HCT116 (cell line): ENCODE results near the gene OCA2. TPM values are rescaled to one million over a fixed set of nuclear protein-coding genes. Genes with fewer than 3 reads are reported as not detected.

Source experiments
- ATAC-seq: fragments of 200-7000 bp; cut with Tn5 transposase; 2 replicates; pipeline ENCODE4 v1.9.1; 2020; ENCODE audit warnings: mild to moderate bottlenecking, moderate library complexity
- BruUV-seq: library from RNA; stranded (reverse); fragments of 400-500 nt; replicated peaks from 2 replicates; lab custom pipeline; 2021; lab: Mats Ljungman, UMichigan
- CTCF ChIA-PET: fragments of 300-600 bp; sonication (Branson Sonifier 250); formaldehyde crosslinking; loops from one replicate; lab custom pipeline; 2021; ENCODE audit warnings: antibody characterized with exemption; lab: Charles Lee
- POLR2A ChIA-PET: fragments of 300-600, 350-600 bp; sonication (Branson Sonifier 250); formaldehyde crosslinking; loops from one replicate; lab custom pipeline; 2021; ENCODE audit warnings: antibody characterized with exemption; lab: Charles Lee
- RAD21 ChIA-PET, 2 experiments: fragments of 300-600 bp; sonication (Branson Sonifier 250); formaldehyde crosslinking; loops; one replicate each; lab custom pipeline; 2023; ENCODE audit warnings: low total read pairs in 2 of 2; ENCODE audit not compliant: uncharacterized antibody in 2 of 2, unreplicated experiment in 2 of 2, low non-redundant PET in 1 of 2; lab: Charles Lee
- DNase-seq: peaks from one replicate; pipeline ENCODE4 v3.0.0-alpha.2; 2010; ENCODE audit warnings: low read depth, low spot score
- H2AFZ ChIP-seq: fragments of 200-600 bp; shearing (Covaris generic), sonication (generic); 2 replicates; pipeline ENCODE4 v1.6.1; 2017; ENCODE audit warnings: low read depth, mixed run types, mixed read lengths, antibody characterized with exemption, low read length; ENCODE audit not compliant: poor library complexity, severe bottlenecking
- H3K27ac ChIP-seq: 2 replicates; pipeline ENCODE4 v1.5.1; 2012; ENCODE audit warnings: low read depth, low read length
- H3K27me3 ChIP-seq: fragments of 200-600 bp; sonication (generic); 2 replicates; pipeline ENCODE4 v1.6.1; 2016; ENCODE audit warnings: mixed run types, low read length, mixed read lengths; ENCODE audit not compliant: insufficient read depth
- H3K36me3 ChIP-seq, 2 experiments: fragments of 200-500 bp in 1 of 2; fragments of 200-600 bp in 1 of 2; sonication (Bioruptor generic) in 1 of 2; sonication (generic) in 1 of 2; 2 replicates each; pipeline versions ENCODE4 v1.5.1 to v1.6.1; 2014 to 2016; ENCODE audit warnings: low read length in 2 of 2, inconsistent platforms in 1 of 2, mixed read lengths in 1 of 2, mixed run types in 1 of 2; ENCODE audit not compliant: insufficient read depth in 2 of 2, control insufficient read depth in 1 of 2
- H3K4me1 ChIP-seq, 2 experiments: fragments of 200-600 bp in 1 of 2; sonication (generic) in 1 of 2; 2 replicates each; pipeline versions ENCODE4 v1.5.1 to v1.6.1; 2012 to 2017; ENCODE audit warnings: low read length in 2 of 2, inconsistent platforms in 1 of 2, mild to moderate bottlenecking in 1 of 2, mixed read lengths in 1 of 2, mixed run types in 1 of 2, moderate library complexity in 1 of 2; ENCODE audit not compliant: insufficient read depth in 2 of 2, control insufficient read depth in 1 of 2
- H3K4me2 ChIP-seq: fragments of 200-600 bp; sonication (generic); 2 replicates; pipeline ENCODE4 v1.6.1; 2017; ENCODE audit warnings: mixed run types, low read length, mixed read lengths
- H3K4me3 ChIP-seq, 2 experiments: fragments of 200-600 bp in 1 of 2; sonication (generic) in 1 of 2; replicated peaks in 1 of 2; 2 replicates each; pipeline ENCODE4 v1.5.1; 2011 to 2016; ENCODE audit warnings: low read length in 2 of 2, control low read depth in 1 of 2, low read depth in 1 of 2, mild to moderate bottlenecking in 1 of 2, mixed read lengths in 1 of 2, mixed run types in 1 of 2
- H3K79me2 ChIP-seq: fragments of 200-600 bp; sonication (generic); 2 replicates; pipeline ENCODE4 v1.6.1; 2017; ENCODE audit warnings: mild to moderate bottlenecking, mixed run types, low read length, moderate library complexity, mixed read lengths; ENCODE audit not compliant: insufficient read depth
- H3K9ac ChIP-seq: fragments of 200-600 bp; sonication (generic); 2 replicates; pipeline ENCODE4 v1.6.1; 2016; ENCODE audit warnings: low read length, mixed read lengths
- H3K9me2 ChIP-seq: fragments of 200-600 bp; sonication (generic), shearing (Covaris generic); 2 replicates; pipeline ENCODE4 v1.6.1; 2017; ENCODE audit warnings: mixed run types, mild to moderate bottlenecking, moderate library complexity; ENCODE audit not compliant: insufficient read depth
- H3K9me3 ChIP-seq, 2 experiments: fragments of 200-500 bp in 1 of 2; fragments of 200-600 bp in 1 of 2; sonication (Bioruptor generic) in 1 of 2; sonication (generic) in 1 of 2; 2 replicates each; pipeline ENCODE4 v1.6.1; 2014 to 2017; ENCODE audit warnings: low read length in 2 of 2, mixed read lengths in 2 of 2, inconsistent platforms in 1 of 2, low read depth in 1 of 2, mild to moderate bottlenecking in 1 of 2, mixed run types in 1 of 2, moderate library complexity in 1 of 2; ENCODE audit not compliant: control insufficient read depth in 1 of 2, insufficient read depth in 1 of 2
- H4K20me1 ChIP-seq: fragments of 200-600 bp; sonication (generic), shearing (Covaris generic); 2 replicates; pipeline ENCODE4 v1.6.1; 2017; ENCODE audit warnings: mixed run types, mild to moderate bottlenecking, moderate library complexity; ENCODE audit not compliant: insufficient read depth
- CEBPB ChIP-seq: IDR thresholded peaks from 2 replicates; pipeline ENCODE4 v1.6.1; 2012; ENCODE audit warnings: low read depth
- CTCF ChIP-seq, 3 experiments: fragments of 200-600 bp in 1 of 3; sonication (generic) in 1 of 3; IDR thresholded peaks in 2 of 3; conservative IDR thresholded peaks in 1 of 3; 2 replicates each; pipeline ENCODE4 v1.5.1; 2012 to 2017; ENCODE audit warnings: low read depth in 2 of 3, low read length in 2 of 3, antibody characterized with exemption in 1 of 3, borderline replicate concordance in 1 of 3, control low read depth in 1 of 3, mild to moderate bottlenecking in 1 of 3, mixed read lengths in 1 of 3, mixed run types in 1 of 3, moderate library complexity in 1 of 3; ENCODE audit not compliant: insufficient read depth in 1 of 3
- EGR1 ChIP-seq: IDR thresholded peaks from 2 replicates; pipeline ENCODE4 v1.6.1; 2012; ENCODE audit warnings: low read depth
- FOSL1 ChIP-seq: IDR thresholded peaks from 2 replicates; pipeline ENCODE4 v1.6.1; 2012; ENCODE audit warnings: low read depth
- POLR2A ChIP-seq: IDR thresholded peaks from 2 replicates; pipeline ENCODE4 v1.7.0; 2011; ENCODE audit warnings: borderline replicate concordance; ENCODE audit not compliant: insufficient read depth, insufficient read length; ENCODE audit errors: extremely low read depth
- RAD21 ChIP-seq: IDR thresholded peaks from 2 replicates; pipeline ENCODE4 v1.6.1; 2012; ENCODE audit warnings: low read depth, mild to moderate bottlenecking
- SP1 ChIP-seq: IDR thresholded peaks from 2 replicates; pipeline ENCODE4 v1.6.1; 2012; ENCODE audit warnings: low read depth
- ZFX ChIP-seq: fragments of 450-650 bp; IDR thresholded peaks from 2 replicates; pipeline ENCODE4 v1.6.1; 2017
- intact Hi-C: fragments of 100-400 bp; cut with micrococcal nuclease; formaldehyde crosslinking; loops from 2 replicates; pipeline ENCODE4 v1.10.0; 2022
- total RNA-seq: library from RNA; stranded (reverse); gene quantifications from one replicate; pipeline ENCODE4 v1.2.1, GENCODE V29; 2021; ENCODE audit not compliant: unreplicated experiment

The OCA2 gene
- total RNA-seq, 1 experiment from 2014 or later, result not detected

- RAD21 ChIA-PET, result no interaction called here
- H3K27me3 ChIP-seq, result no peaks in the 10 kb centered on the region
- no peak overlapping the region for H3K4me2 ChIP-seq
- no peaks in the 10 kb centered on the region for H3K4me1 ChIP-seq
- no TSS peak for BruUV-seq
- ATAC-seq, result no peak
- no peaks in the 10 kb centered on the region for H3K9me2 ChIP-seq
- no peaks in the 10 kb centered on the region for H4K20me1 ChIP-seq
- no peak overlapping the region for H3K4me3 ChIP-seq
- CTCF ChIA-PET, result no interaction called here
- no peak overlapping the region for H3K9ac ChIP-seq
- no peak for DNase-seq
- no peak for TF ChIP-seq CTCF (IDR thresholded peaks at IDR 0.05 in 2 of 3, conservative IDR thresholded peaks at IDR 0.05 in 1 of 3; ENCODE audit: borderline replicate concordance in 1 of 3, insufficient read depth in 1 of 3, low read depth in 2 of 3, low read length in 2 of 3)
- intact Hi-C loops, result no loop called here
- POLR2A ChIA-PET, result no interaction called here
- H3K36me3 ChIP-seq, result no peaks in the 10 kb centered on the region
- no peak overlapping the region for H2AFZ ChIP-seq
- H3K79me2 ChIP-seq, result no peaks in the 10 kb centered on the region
- H3K9me3 ChIP-seq, result peaks cover 10 to 31% of the 10 kb centered on the region in 2 experiments; a peak in 2 of 4 replicates
- H3K27ac ChIP-seq, result no peak overlapping the region
Measured at GRCh38 chr15:27790270-27790669, 308.8 kb downstream of the OCA2 start.

GRCh38 chr15:27787931-27788330 is 311.2 kb downstream of the OCA2 start:
- H4K20me1 ChIP-seq, result no peaks in the 10 kb centered on the region
- no peaks in the 10 kb centered on the region for H3K36me3 ChIP-seq
- H3K4me2 ChIP-seq, result no peak overlapping the region
- ATAC-seq, result no peak
- no TSS peak for BruUV-seq
- H3K79me2 ChIP-seq, result no peaks in the 10 kb centered on the region
- POLR2A ChIA-PET, result no interaction called here
- TF ChIP-seq SP1 (no peak), RAD21 (no peak), EGR1 (no peak), ZFX (no peak), POLR2A (no peak), FOSL1 (no peak), CEBPB (no peak)
- TF ChIP-seq, all 23 proteins: peak for 0
- Histone ChIP-seq H3K4me1 (no peaks in the 10 kb centered on the region), H3K9me3 (peaks cover 7 to 28% of the 10 kb centered on the region in 2 experiments; a peak in 2 of 4 replicates), H3K27me3 (no peaks in the 10 kb centered on the region), H3K9me2 (no peaks in the 10 kb centered on the region), H3K9ac (no peak overlapping the region), H3K27ac (no peak overlapping the region), H2AFZ (no peak overlapping the region), H3K4me3 (no peak overlapping the region)
- RAD21 ChIA-PET, result no interaction called here
- CTCF ChIA-PET, result no interaction called here
- intact Hi-C loops, result no loop called here
- DNase-seq, result no peak
